ENCODE data around the gene TMEM91.
A peak's percentile ranks its signal among the peaks of the same experiment; 100 is the strongest.
"Not testable (repeated sequence)": the region's sequence is repeated elsewhere in the genome, so short reads cannot be mapped to it uniquely, and the experiment has no call there.

The TMEM91 gene

GRCh38 chr19:41376241-41376997, at the start of gene TMEM91:
TMEM91 (plus strand) TSS chr19:41376533; CDS start chr19:41378310, 1,777 bp downstream.
- no peak for DNase-seq (ENCODE audit: low read depth)

GRCh38 chr19:41327076-41327575, 49.2 kb upstream of the TMEM91 start:
- DNase-seq (ENCODE audit: low read depth), result no peak

GRCh38 chr19:41327576-41328156, 48.7 kb upstream of the TMEM91 start:
- DNase-seq (ENCODE audit: low read depth), result peak; percentile 80

GRCh38 chr19:41328157-41328841, 48.0 kb upstream of the TMEM91 start:
- DNase-seq (ENCODE audit: low read depth), result peak; percentile 56

- no peak for DNase-seq (ENCODE audit: low read depth)
Observed at GRCh38 chr19:41328842-41329225, 47.5 kb upstream of the TMEM91 start.

GRCh38 chr19:41330481-41330880, 45.9 kb upstream of the TMEM91 start:
- no peak for DNase-seq (ENCODE audit: low read depth)

- no peak for DNase-seq (ENCODE audit: low read depth)
Observed at GRCh38 chr19:41330946-41331678, 45.2 kb upstream of the TMEM91 start.

GRCh38 chr19:41332000-41332399, 44.3 kb upstream of the TMEM91 start:
- DNase-seq (ENCODE audit: low read depth), result no peak

GRCh38 chr19:41332468-41332867, 43.9 kb upstream of the TMEM91 start:
- no peak for DNase-seq (ENCODE audit: low read depth)

- DNase-seq (ENCODE audit: low read depth), result no peak
Observed at GRCh38 chr19:41334793-41335192, 41.5 kb upstream of the TMEM91 start.

GRCh38 chr19:41335467-41335866, 40.9 kb upstream of the TMEM91 start:
- DNase-seq (ENCODE audit: low read depth), result no peak

- no peak for DNase-seq (ENCODE audit: low read depth)
Observed at GRCh38 chr19:41339936-41340335, 36.4 kb upstream of the TMEM91 start.

- no peak for DNase-seq (ENCODE audit: low read depth)
Observed at GRCh38 chr19:41341669-41342490, 34.5 kb upstream of the TMEM91 start.

GRCh38 chr19:41344162-41344561, 32.2 kb upstream of the TMEM91 start:
- no peak for DNase-seq (ENCODE audit: low read depth)

GRCh38 chr19:41346916-41347315, 29.4 kb upstream of the TMEM91 start:
- not testable (repeated sequence) for DNase-seq (ENCODE audit: low read depth)

GRCh38 chr19:41350735-41351338, 25.5 kb upstream of the TMEM91 start:
- no peak for DNase-seq (ENCODE audit: low read depth)

- DNase-seq (ENCODE audit: low read depth), result peak; percentile 77
Observed at GRCh38 chr19:41351339-41352245, 24.7 kb upstream of the TMEM91 start.

- DNase-seq (ENCODE audit: low read depth), result no peak
Observed at GRCh38 chr19:41352279-41352608, 24.1 kb upstream of the TMEM91 start.

- DNase-seq (ENCODE audit: low read depth), result peak; percentile 77
Observed at GRCh38 chr19:41352609-41353465, 23.5 kb upstream of the TMEM91 start.
